22Rv1 (cell line): ENCODE results near the gene FAM43A.

Experiments used
- H3K27ac ChIP-seq: fragments of 450-650 bp; 2 replicates; pipeline ENCODE4 v1.5.1; 2017
- CTCF ChIP-seq: fragments of 450-650 bp; IDR thresholded peaks from 2 replicates; pipeline ENCODE4 v1.5.1; 2017; ENCODE audit warnings: mild to moderate bottlenecking
- ZFX ChIP-seq: fragments of 450-650 bp; IDR thresholded peaks from 2 replicates; pipeline ENCODE4 v1.6.1; 2017; ENCODE audit warnings: antibody characterized with exemption, borderline replicate concordance

FAM43A gene

GRCh38 chr3:194689493-194689944, 3.8 kb downstream of the FAM43A start:
- TF ChIP-seq ZFX, result no peak
- no peak for TF ChIP-seq CTCF
- no peak overlapping the region for H3K27ac ChIP-seq

- TF ChIP-seq CTCF (no peak), ZFX (no peak)
- H3K27ac ChIP-seq, result no peak overlapping the region
Measured at GRCh38 chr3:194690501-194691372, 5.1 kb downstream of the FAM43A start.

GRCh38 chr3:194691481-194692283, 6.0 kb downstream of the FAM43A start:
- no peak overlapping the region for H3K27ac ChIP-seq
- no peak for TF ChIP-seq CTCF
- TF ChIP-seq ZFX, result no peak

GRCh38 chr3:194696702-194697101, 11.0 kb downstream of the FAM43A start:
- TF ChIP-seq CTCF (no peak), ZFX (no peak)
- H3K27ac ChIP-seq, result no peak overlapping the region

GRCh38 chr3:194702545-194702944, 16.9 kb downstream of the FAM43A start:
- H3K27ac ChIP-seq, result no peak overlapping the region
- no peak for TF ChIP-seq ZFX
- TF ChIP-seq CTCF, result no peak

GRCh38 chr3:194705227-194705626, 19.5 kb downstream of the FAM43A start:
- no peak overlapping the region for H3K27ac ChIP-seq
- TF ChIP-seq CTCF (no peak), ZFX (no peak)
